GM23248 (cell line): Measurements from ENCODE around the gene CELA3B.
"Not testable (repeated sequence)": the region's sequence is repeated elsewhere in the genome, so short reads cannot be mapped to it uniquely, and the experiment has no call there.

Experiments
- EZH2 ChIP-seq: fragments of 200-600 bp; sonication (generic); IDR thresholded peaks from 2 replicates; pipeline ENCODE4 v1.6.1; 2018; ENCODE audit warnings: antibody characterized with exemption, mild to moderate bottlenecking; ENCODE audit not compliant: insufficient read depth, poor library complexity, severe bottlenecking
- EZH2phosphoT487 ChIP-seq: fragments of 200-600 bp; sonication (generic); IDR thresholded peaks from 2 replicates; pipeline ENCODE4 v1.6.1; 2018; ENCODE audit warnings: antibody characterized with exemption, moderate library complexity, mild to moderate bottlenecking, low read depth; ENCODE audit not compliant: insufficient read depth

DNA sequence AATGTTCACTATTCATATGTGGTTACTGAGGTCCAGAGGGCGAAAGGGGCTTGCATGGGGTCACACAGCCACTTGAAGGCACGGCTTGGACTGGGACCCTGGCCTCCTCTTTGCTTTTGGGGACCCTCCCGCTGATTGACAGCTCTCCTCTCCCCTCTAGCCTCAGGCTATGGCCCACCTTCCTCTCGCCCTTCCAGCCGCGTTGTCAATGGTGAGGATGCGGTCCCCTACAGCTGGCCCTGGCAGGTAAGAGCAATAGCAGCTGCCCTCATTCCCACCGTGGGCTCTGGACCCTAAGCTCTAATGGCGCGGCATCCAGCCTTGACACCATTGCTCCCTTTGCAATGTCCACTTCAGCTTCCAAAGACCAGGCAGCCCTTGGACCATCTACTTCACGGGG lies 1.4 kb downstream of the CELA3B start:
- not testable (repeated sequence) for TF ChIP-seq EZH2phosphoT487, EZH2
